CD14-positive monocyte (primary cell): ENCODE results near the gene MIPEP. TPM values are rescaled to one million over a fixed set of nuclear protein-coding genes. Genes with fewer than 3 reads are reported as not detected.

Experiments
- DNase-seq, 3 donors: peaks; one replicate each; pipeline ENCODE4 v3.0.0-alpha.2; 2011 to 2022
- H2AFZ ChIP-seq: 2 replicates; pipeline ENCODE4 v1.6.0; 2012; ENCODE audit warnings: mild to moderate bottlenecking, low read depth, low read length, inconsistent platforms; ENCODE audit not compliant: insufficient read depth, poor library complexity, severe bottlenecking
- H3K27ac ChIP-seq, 2 donors: 1 replicate in 1 of 2; 2 replicates in 1 of 2; pipeline ENCODE4 v1.5.1; 2012 to 2013; ENCODE audit warnings: low read length in 2 of 2, control low read depth in 1 of 2, inconsistent platforms in 1 of 2, low read depth in 1 of 2, mild to moderate bottlenecking in 1 of 2
- H3K27me3 ChIP-seq, 2 donors: one replicate each; pipeline versions ENCODE4 v1.6.0 to v1.6.1; 2011 to 2013; ENCODE audit warnings: low read length in 2 of 2; ENCODE audit not compliant: control insufficient read depth in 2 of 2, insufficient read depth in 2 of 2
- H3K36me3 ChIP-seq, 2 donors: replicated peaks in 1 of 2; 1 replicate in 1 of 2; 2 replicates in 1 of 2; pipeline versions ENCODE4 v1.5.1 to v1.6.1; 2012 to 2013; ENCODE audit warnings: low read length in 2 of 2, control low read depth in 1 of 2, inconsistent platforms in 1 of 2, mild to moderate bottlenecking in 1 of 2; ENCODE audit not compliant: insufficient read depth in 2 of 2, control insufficient read depth in 1 of 2
- H3K4me1 ChIP-seq, 2 donors: 1 replicate in 1 of 2; 2 replicates in 1 of 2; pipeline versions ENCODE4 v1.5.1 to v1.6.1; 2012 to 2013; ENCODE audit warnings: low read length in 2 of 2, control low read depth in 1 of 2, inconsistent platforms in 1 of 2, mild to moderate bottlenecking in 1 of 2, moderate library complexity in 1 of 2; ENCODE audit not compliant: insufficient read depth in 2 of 2, control insufficient read depth in 1 of 2
- H3K4me2 ChIP-seq: replicated peaks from 2 replicates; pipeline ENCODE3; 2012; ENCODE audit warnings: low read length, moderate library complexity, mild to moderate bottlenecking; ENCODE audit not compliant: poor library complexity, severe bottlenecking; ENCODE audit errors: extremely low read depth
- H3K4me3 ChIP-seq, 3 experiments: fragments of 200-600 bp in 1 of 3; sonication (generic) in 1 of 3; replicated peaks in 1 of 3; 1 replicate in 2 of 3; 2 replicates in 1 of 3; pipeline ENCODE4 v1.5.1; 2011 to 2013; ENCODE audit warnings: low read length in 3 of 3, mild to moderate bottlenecking in 3 of 3, control low read depth in 2 of 3, low read depth in 2 of 3, inconsistent platforms in 1 of 3, moderate library complexity in 1 of 3
- H3K79me2 ChIP-seq: 2 replicates; pipeline ENCODE4 v1.6.0; 2012; ENCODE audit warnings: mild to moderate bottlenecking, control low read depth, inconsistent platforms, low read length, moderate library complexity; ENCODE audit not compliant: insufficient read depth
- H3K9ac ChIP-seq: 2 replicates; pipeline ENCODE4 v1.6.0; 2017; ENCODE audit warnings: low read length, mild to moderate bottlenecking; ENCODE audit not compliant: insufficient read depth, poor library complexity, severe bottlenecking
- H3K9me3 ChIP-seq, 2 donors: replicated peaks in 1 of 2; 1 replicate in 1 of 2; 2 replicates in 1 of 2; pipeline versions ENCODE4 v1.5.1 to v1.6.1; 2012 to 2013; ENCODE audit warnings: low read length in 2 of 2, control low read depth in 1 of 2; ENCODE audit not compliant: control insufficient read depth in 1 of 2, insufficient read depth in 1 of 2
- H4K20me1 ChIP-seq: 2 replicates; pipeline ENCODE4 v1.6.0; 2012; ENCODE audit warnings: mild to moderate bottlenecking, low read length, control low read depth, moderate library complexity; ENCODE audit not compliant: insufficient read depth
- H3K27ac Mint-ChIP-seq, 7 donors: one replicate each; pipeline ENCODE4 v1.8.0; 2020; ENCODE audit warnings: mild to moderate bottlenecking in 7 of 7, mixed read lengths in 7 of 7, moderate library complexity in 6 of 7, inconsistent platforms in 2 of 7
- H3K27me3 Mint-ChIP-seq, 3 donors: one replicate each; pipeline ENCODE4 v1.8.0; 2021 to 2022; ENCODE audit warnings: low read depth in 3 of 3, mild to moderate bottlenecking in 3 of 3, mixed read lengths in 3 of 3, moderate library complexity in 3 of 3, inconsistent platforms in 1 of 3
- H3K36me3 Mint-ChIP-seq, 2 donors: one replicate each; pipeline ENCODE4 v1.8.0; 2020; ENCODE audit warnings: mixed read lengths in 2 of 2, inconsistent platforms in 1 of 2, mild to moderate bottlenecking in 1 of 2
- H3K4me1 Mint-ChIP-seq: one replicate; pipeline ENCODE4 v1.8.0; 2020; ENCODE audit warnings: mild to moderate bottlenecking, mixed read lengths
- H3K4me3 Mint-ChIP-seq, 2 donors: one replicate each; pipeline ENCODE4 v1.8.0; 2020; ENCODE audit warnings: mild to moderate bottlenecking in 2 of 2, mixed read lengths in 2 of 2, moderate library complexity in 1 of 2
- H3K9me3 Mint-ChIP-seq, 7 donors: one replicate each; pipeline ENCODE4 v1.8.0; 2020 to 2022; ENCODE audit warnings: mixed read lengths in 7 of 7, mild to moderate bottlenecking in 6 of 7, moderate library complexity in 6 of 7, inconsistent platforms in 2 of 7
- WGBS: methylation state at CpG from one replicate; pipeline ENCODE4 v1.1.5; 2013; ENCODE audit warnings: missing lambda C conversion rate; ENCODE audit not compliant: insufficient coverage; 5-methylcytosine and 5-hydroxymethylcytosine counted together
- intact Hi-C, 2 donors: fragments of 100-400 bp; cut with micrococcal nuclease; formaldehyde crosslinking; loops; one replicate each; pipeline versions ENCODE4 v1.15.0 to v1.15.1; 2023
- polyA plus RNA-seq, 3 donors: library from polyadenylated mRNA; depleted of rRNA in 1 of 3; unstranded in 2 of 3; stranded (reverse) in 1 of 3; fragments of 300-500 nt in 2 of 3; fragments of >200 nt in 1 of 3; fragmentation: Illumina TruSeq in 2 of 3; gene quantifications; 1 replicate in 2 of 3; 2 replicates in 1 of 3; pipeline ENCODE4 v1.2.3, GENCODE V29; 2012 to 2021
- small RNA-seq: library from RNA; depleted of rRNA; stranded (forward); fragments of <200 nt; gene quantifications from one replicate; pipeline ENCODE3, GENCODE V24; 2012; ENCODE audit warnings: low read depth; ENCODE audit not compliant: insufficient read length
- TF ChIP-seq, protein P1 (sequence below): fragments of 200-600 bp; IDR thresholded peaks from one replicate; pipeline ENCODE4 v1.8.0; 2022; ENCODE audit warnings: antibody characterized with exemption, mild to moderate bottlenecking

Gene MIPEP
- polyA plus RNA-seq, 3 donors: 1.2 to 9.9 (median 7.7) TPM

DNA sequence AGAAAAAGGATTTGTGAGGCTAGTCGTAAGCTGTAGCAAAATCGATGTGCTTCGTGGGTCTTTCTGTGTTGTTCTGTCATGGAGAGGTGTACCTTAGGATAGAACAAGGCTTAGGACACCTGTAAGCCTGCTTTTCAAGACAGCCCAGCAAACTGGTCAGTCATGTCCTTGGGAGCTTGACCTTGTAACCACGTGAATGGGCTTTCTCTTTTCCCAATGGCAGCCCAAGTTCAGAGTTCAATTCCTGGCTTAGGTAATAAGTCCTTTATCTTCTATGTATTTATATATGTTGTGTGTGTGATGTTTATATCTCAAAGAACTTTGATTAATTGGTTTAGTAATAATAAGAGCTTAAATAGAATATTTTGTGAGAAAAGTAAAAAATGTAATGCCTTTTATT is 206.1 kb downstream of the MIPEP start:
- 90% methylated on average over 3 of the region's 4 CpGs for WGBS
- Histone ChIP-seq H2AFZ (no peak overlapping the region), H3K36me3 (no peaks in the 10 kb centered on the region), H3K9me3 (peaks cover 7 to 12% of the 10 kb centered on the region in 2 donors), H3K4me3 (no peak overlapping the region), H3K79me2 (no peaks in the 10 kb centered on the region), H3K27me3 (no peaks in the 10 kb centered on the region), H4K20me1 (no peaks in the 10 kb centered on the region), H3K27ac (no peak overlapping the region), H3K4me2 (no peak overlapping the region), H3K4me1 (no peaks in the 10 kb centered on the region), H3K9ac (no peak overlapping the region)
- peaks cover 0 to 27% (median 10%) of the 10 kb centered on the region in 7 donors for H3K9me3 Mint-ChIP-seq
- H3K4me1 Mint-ChIP-seq: no peaks in the 10 kb centered on the region
- no peaks in the 10 kb centered on the region for H3K36me3 Mint-ChIP-seq
- H3K27ac Mint-ChIP-seq: no peak overlapping the region
- no peak for DNase-seq
- H3K4me3 Mint-ChIP-seq: no peak overlapping the region
- intact Hi-C loops: no loop called here
- TF ChIP-seq, protein P1, sequence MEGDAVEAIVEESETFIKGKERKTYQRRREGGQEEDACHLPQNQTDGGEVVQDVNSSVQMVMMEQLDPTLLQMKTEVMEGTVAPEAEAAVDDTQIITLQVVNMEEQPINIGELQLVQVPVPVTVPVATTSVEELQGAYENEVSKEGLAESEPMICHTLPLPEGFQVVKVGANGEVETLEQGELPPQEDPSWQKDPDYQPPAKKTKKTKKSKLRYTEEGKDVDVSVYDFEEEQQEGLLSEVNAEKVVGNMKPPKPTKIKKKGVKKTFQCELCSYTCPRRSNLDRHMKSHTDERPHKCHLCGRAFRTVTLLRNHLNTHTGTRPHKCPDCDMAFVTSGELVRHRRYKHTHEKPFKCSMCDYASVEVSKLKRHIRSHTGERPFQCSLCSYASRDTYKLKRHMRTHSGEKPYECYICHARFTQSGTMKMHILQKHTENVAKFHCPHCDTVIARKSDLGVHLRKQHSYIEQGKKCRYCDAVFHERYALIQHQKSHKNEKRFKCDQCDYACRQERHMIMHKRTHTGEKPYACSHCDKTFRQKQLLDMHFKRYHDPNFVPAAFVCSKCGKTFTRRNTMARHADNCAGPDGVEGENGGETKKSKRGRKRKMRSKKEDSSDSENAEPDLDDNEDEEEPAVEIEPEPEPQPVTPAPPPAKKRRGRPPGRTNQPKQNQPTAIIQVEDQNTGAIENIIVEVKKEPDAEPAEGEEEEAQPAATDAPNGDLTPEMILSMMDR: no peak
- peaks cover 0 to 2% (median 0%) of the 10 kb centered on the region in 3 donors for H3K27me3 Mint-ChIP-seq

DNA sequence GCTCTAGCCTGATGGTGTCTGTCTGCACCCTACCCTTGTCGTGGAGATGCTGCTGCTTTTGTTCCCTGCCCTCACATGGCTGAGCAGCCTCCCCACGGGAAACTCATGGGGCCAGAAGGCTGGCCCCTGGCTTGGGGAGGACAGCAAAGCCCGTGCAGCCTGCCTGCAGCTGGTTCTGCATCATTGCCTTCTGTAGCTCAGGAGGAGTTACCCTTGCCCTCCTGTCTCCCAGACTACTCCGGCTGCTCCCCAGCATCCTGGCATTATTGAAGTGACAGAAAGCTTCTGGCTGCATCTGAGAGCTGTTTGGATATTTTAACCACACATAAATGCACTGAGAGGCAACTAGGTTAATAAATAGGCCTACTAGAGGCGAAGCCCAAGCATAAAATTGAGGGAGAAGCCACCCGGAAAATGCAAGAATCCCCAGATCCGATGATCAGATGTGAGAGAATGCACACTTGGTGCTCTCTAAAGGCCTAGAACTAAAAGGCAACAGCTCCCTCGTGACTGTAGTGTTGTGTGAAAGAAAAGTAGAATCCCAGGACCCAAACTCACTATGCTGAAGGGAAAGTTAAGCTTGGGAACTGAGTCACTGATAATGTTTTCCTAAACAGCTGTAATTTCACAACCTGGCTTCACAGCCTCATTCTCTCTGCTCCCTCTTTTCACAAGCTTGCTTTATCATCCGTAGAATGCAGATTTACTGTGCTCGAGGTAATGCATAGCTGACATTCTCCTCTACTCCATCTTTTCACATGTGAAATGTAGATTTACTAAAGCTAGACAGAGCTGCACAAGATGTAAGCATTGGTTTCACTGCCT is 208.1 kb downstream of the MIPEP start:
- peaks cover 0 to 2% (median 0%) of the 10 kb centered on the region in 3 donors for H3K27me3 Mint-ChIP-seq
- WGBS: 93% methylated on average over 5 of the region's 10 CpGs
- Histone ChIP-seq H3K9me3 (peaks cover 12 to 17% of the 10 kb centered on the region in 2 donors), H3K27me3 (no peaks in the 10 kb centered on the region), H3K27ac (no peak overlapping the region), H3K4me2 (no peak overlapping the region), H3K36me3 (no peaks in the 10 kb centered on the region), H3K4me1 (no peaks in the 10 kb centered on the region), H4K20me1 (no peaks in the 10 kb centered on the region), H3K4me3 (no peak overlapping the region), H2AFZ (no peak overlapping the region), H3K79me2 (no peaks in the 10 kb centered on the region), H3K9ac (no peak overlapping the region)
- H3K36me3 Mint-ChIP-seq: no peaks in the 10 kb centered on the region
- intact Hi-C loops: no loop called here
- no peak overlapping the region for H3K27ac Mint-ChIP-seq
- H3K4me3 Mint-ChIP-seq: no peak overlapping the region
- no peak for DNase-seq
- H3K9me3 Mint-ChIP-seq: peaks cover 1 to 31% (median 11%) of the 10 kb centered on the region in 7 donors
- no peaks in the 10 kb centered on the region for H3K4me1 Mint-ChIP-seq
- TF ChIP-seq, protein P1: no peak

Small RNA genes within 50 kb of the gene (small RNA-seq; reads per million reads assigned to genes)
- not detected for gene MTCO3P2

Other genes with a start within 250 kb of the MIPEP start
- gene C1QTNF9B, start 8.1 kb upstream of the MIPEP start, polyA plus RNA-seq: not detected